K562 (cell line): Measurements from ENCODE around the gene PIEZO2. TPM values are rescaled to one million over a fixed set of nuclear protein-coding genes. Genes with fewer than 3 reads are reported as not detected.

ENCODE experiments used
- ATAC-seq: fragments of 200-7000 bp; cut with Tn5 transposase; 3 replicates; pipeline ENCODE4 v1.9.1; 2020; ENCODE audit warnings: moderate library complexity
- BruUV-seq: library from RNA; stranded (reverse); fragments of 400-500 nt; replicated peaks from 2 replicates; lab custom pipeline; 2021; lab: Mats Ljungman, UMichigan
- CTCF ChIA-PET: fragments of 300-600 bp; formaldehyde crosslinking; extraction: SDS; loops from one replicate; lab custom pipeline; 2021; ENCODE audit warnings: low intra/inter-chr PET ratio; lab: Yijun Ruan, JAX
- POLR2A ChIA-PET: fragments of 300-600, 350-650 bp; sonication (Branson Sonifier 250); formaldehyde crosslinking; extraction: SDS; loops from one replicate; lab custom pipeline; 2021; ENCODE audit warnings: antibody characterized with exemption, inconsistent platforms; lab: Yijun Ruan, JAX
- DNase-seq, 4 experiments: peaks; one replicate each; pipeline versions ENCODE4 v3.0.0 to v3.0.0-alpha.2; 2011 to 2018; ENCODE audit warnings: low spot score in 3 of 4, mixed read lengths in 3 of 4; ENCODE audit errors: extremely low read depth in 1 of 4
- FAIRE-seq: peaks from 2 replicates; lab custom pipeline; 2011; peaks lifted over from hg19 to GRCh38; lab: Jason Lieb, UNC
- H2AFZ ChIP-seq: 2 replicates; pipeline ENCODE4 v1.6.0; 2011; ENCODE audit warnings: low read depth, low read length, control low read depth, inconsistent platforms
- H3K27ac ChIP-seq: fragments of 200-600 bp; 3 replicates; pipeline ENCODE4 v1.8.0; 2011; ENCODE audit warnings: low read depth, mild to moderate bottlenecking, control low read depth, inconsistent platforms, low read length, moderate library complexity, mixed read lengths; ENCODE audit errors: extremely low read depth
- H3K27me3 ChIP-seq, 2 experiments: fragments of 300-600 bp in 1 of 2; 2 replicates in 1 of 2; 3 replicates in 1 of 2; pipeline versions ENCODE4 v1.6.0 to v1.8.0; 2011; ENCODE audit warnings: inconsistent platforms in 2 of 2, low read length in 2 of 2, mild to moderate bottlenecking in 1 of 2, mixed read lengths in 1 of 2, moderate library complexity in 1 of 2; ENCODE audit not compliant: control insufficient read depth in 2 of 2, insufficient read depth in 2 of 2
- H3K36me3 ChIP-seq: fragments of 300-600 bp; 3 replicates; pipeline ENCODE4 v1.8.0; 2011; ENCODE audit warnings: mild to moderate bottlenecking, low read length, inconsistent platforms; ENCODE audit not compliant: control insufficient read depth, insufficient read depth
- H3K4me1 ChIP-seq, 2 experiments: fragments of 200-600 bp in 1 of 2; replicated peaks in 1 of 2; 2 replicates in 1 of 2; 3 replicates in 1 of 2; pipeline versions ENCODE4 v1.5.1 to v1.8.0; 2011; ENCODE audit warnings: inconsistent platforms in 2 of 2, low read length in 2 of 2, mild to moderate bottlenecking in 1 of 2, mixed read lengths in 1 of 2, moderate library complexity in 1 of 2; ENCODE audit not compliant: control insufficient read depth in 2 of 2, insufficient read depth in 2 of 2
- H3K4me2 ChIP-seq: 2 replicates; pipeline ENCODE4 v1.6.1; 2011; ENCODE audit warnings: low read length, control low read depth, inconsistent platforms, mixed read lengths; ENCODE audit not compliant: insufficient read depth
- H3K4me3 ChIP-seq: fragments of 200-600 bp; sonication (generic), shearing (Covaris generic); 2 replicates; pipeline ENCODE4 v1.5.1; 2016; ENCODE audit warnings: control low read depth, inconsistent platforms
- H3K79me2 ChIP-seq: fragments of 200-600 bp; 3 replicates; pipeline ENCODE4 v1.8.0; 2011; ENCODE audit warnings: low read length, inconsistent platforms; ENCODE audit not compliant: control insufficient read depth, insufficient read depth
- H3K9ac ChIP-seq, 2 experiments: 2 replicates each; pipeline versions ENCODE4 v1.6.0 to v1.6.1; 2011; ENCODE audit warnings: low read depth in 2 of 2, low read length in 2 of 2, control low read depth in 1 of 2, inconsistent platforms in 1 of 2, mild to moderate bottlenecking in 1 of 2, mixed read lengths in 1 of 2; ENCODE audit not compliant: insufficient read depth in 1 of 2
- H3K9me1 ChIP-seq: one replicate; pipeline ENCODE4 v1.6.0; 2011; ENCODE audit warnings: inconsistent platforms, mild to moderate bottlenecking, low read length, moderate library complexity; ENCODE audit not compliant: control insufficient read depth, insufficient read depth
- H3K9me3 ChIP-seq: replicated peaks from 2 replicates; pipeline ENCODE4 v1.5.1; 2011; ENCODE audit warnings: low read depth, low read length, inconsistent platforms; ENCODE audit not compliant: control insufficient read depth, insufficient read depth
- H4K20me1 ChIP-seq: replicated peaks from 2 replicates; pipeline ENCODE4 v1.6.1; 2011; ENCODE audit warnings: low read length, inconsistent platforms, mixed read lengths; ENCODE audit not compliant: control insufficient read depth, insufficient read depth
- GMEB1 ChIP-seq: fragments of 250-450 bp; sonication (Bioruptor Pico); IDR thresholded peaks from 2 replicates; pipeline ENCODE4 v1.4.0; 2020; ENCODE audit warnings: mild to moderate bottlenecking
- IRF2 ChIP-seq: sonication (generic); formaldehyde crosslinking; IDR thresholded peaks from 2 replicates; pipeline ENCODE4 v1.8.1; 2022; ENCODE audit warnings: mild to moderate bottlenecking, missing genetic modification reagents
- NELFE ChIP-seq: IDR thresholded peaks from 2 replicates; pipeline ENCODE4 v1.6.1; 2011; ENCODE audit warnings: mild to moderate bottlenecking; ENCODE audit not compliant: insufficient read depth, insufficient read length
- PCBP2 ChIP-seq: fragments of 200-400 bp; formaldehyde crosslinking; IDR thresholded peaks from 2 replicates; pipeline ENCODE4 v1.6.1; 2018; ENCODE audit warnings: low read length, low read depth, mild to moderate bottlenecking, moderate library complexity; ENCODE audit not compliant: poor library complexity, severe bottlenecking
- POLR2AphosphoS2 ChIP-seq: IDR thresholded peaks from 2 replicates; pipeline ENCODE4 v1.6.1; 2012; ENCODE audit warnings: low read length, improper control_type of control experiment
- POLR2G ChIP-seq: fragments of 200-400 bp; formaldehyde crosslinking; IDR thresholded peaks from 2 replicates; pipeline ENCODE4 v1.6.1; 2017; ENCODE audit warnings: low read depth, mild to moderate bottlenecking, antibody characterized with exemption, low read length, moderate library complexity
- RBM14 ChIP-seq: fragments of 200-400 bp; formaldehyde crosslinking; IDR thresholded peaks from 2 replicates; pipeline ENCODE4 v1.6.1; 2018; ENCODE audit warnings: low read depth, mild to moderate bottlenecking, low read length, moderate library complexity, borderline replicate concordance; ENCODE audit not compliant: insufficient read depth
- SIN3A ChIP-seq, 2 experiments: fragments of 150-350 bp in 1 of 2; IDR thresholded peaks; 2 replicates each; pipeline ENCODE4 v1.6.1; 2011 to 2016; ENCODE audit warnings: borderline replicate concordance in 2 of 2, low read depth in 2 of 2, low read length in 2 of 2, mild to moderate bottlenecking in 2 of 2, moderate library complexity in 2 of 2; ENCODE audit not compliant: control insufficient read depth in 1 of 2
- SREBF1 ChIP-seq: fragments of 150-350 bp; IDR thresholded peaks from 2 replicates; pipeline ENCODE4 v1.6.1; 2014; ENCODE audit warnings: antibody characterized with exemption, low read depth, low read length, borderline replicate concordance
- USF2 ChIP-seq: sonication (generic); formaldehyde crosslinking; IDR thresholded peaks from 2 replicates; pipeline ENCODE4 v1.5.0; 2020; ENCODE audit warnings: missing genetic modification reagents
- ZBED1 ChIP-seq: IDR thresholded peaks from 2 replicates; pipeline ENCODE4 v1.6.1; 2014
- ZC3H8 ChIP-seq: fragments of 450-650 bp; IDR thresholded peaks from 2 replicates; pipeline ENCODE4 v1.6.1; 2017
- ZFPM2 ChIP-seq: fragments of 250-450 bp; sonication (Bioruptor Pico); IDR thresholded peaks from 2 replicates; pipeline ENCODE4 v1.5.1; 2022; ENCODE audit warnings: mild to moderate bottlenecking
- WGBS: fragments of 100-300 bp; shearing (Covaris generic); methylation state at CpG from one replicate; pipeline ENCODE4 v1.1.6; 2016; ENCODE audit warnings: low coverage, mixed read lengths; ENCODE audit not compliant: insufficient coverage; ENCODE audit errors: missing lambda C conversion rate; 5-methylcytosine and 5-hydroxymethylcytosine counted together
- in situ Hi-C: fragments of 300-500 bp; cut with MboI; formaldehyde crosslinking; loops from 4 replicates; pipeline ENCODE4 v1.15.0; 2018; ENCODE audit warnings: inconsistent platforms, mixed read lengths
- intact Hi-C: fragments of 100-400 bp; cut with micrococcal nuclease; formaldehyde crosslinking; loops from 2 replicates; pipeline ENCODE4 v1.14.2; 2022
- polyA plus RNA-seq, 8 experiments: library from polyadenylated mRNA; depleted of rRNA in 4 of 8; stranded (reverse) in 5 of 8; unstranded in 3 of 8; fragments of >200 nt; fragmentation: Nextera tagmentation in 2 of 8; fragmentation: Illumina TruSeq in 1 of 8; extraction: Ambion mirVana in 2 of 8; extraction: Trizol in 1 of 8; gene quantifications; 2 replicates each; pipeline versions ENCODE4 v1.2.1 to v1.2.3, GENCODE V29; 2011 to 2014; ENCODE audit warnings: inconsistent platforms in 1 of 8, missing spikeins in 1 of 8
- total RNA-seq, 7 experiments: library from RNA; depleted of rRNA in 6 of 7; stranded (reverse); fragments of >200 nt in 6 of 7; fragmentation: Illumina TruSeq in 2 of 7; extraction: Trizol in 2 of 7; gene quantifications; 2 replicates each; pipeline versions ENCODE4 v1.2.1 to v1.2.3, GENCODE V29; 2011 to 2021; ENCODE audit warnings: low replicate concordance in 1 of 7

Gene PIEZO2
- total and polyA plus RNA-seq, 9 of the 15 experiments (the other 6 are each of a cell fraction or from before 2014, with no cell fraction given), result 0.54 to 4.1 (median 2.0) TPM

GRCh38 chr18:10745219-10745618 is 404.1 kb downstream of the PIEZO2 start (continued):
- TF ChIP-seq GMEB1 (no peak), IRF2 (CRISPR knock-in tag) (no peak), USF2 (CRISPR knock-in tag) (no peak), POLR2AphosphoS2 (no peak)

DNA sequence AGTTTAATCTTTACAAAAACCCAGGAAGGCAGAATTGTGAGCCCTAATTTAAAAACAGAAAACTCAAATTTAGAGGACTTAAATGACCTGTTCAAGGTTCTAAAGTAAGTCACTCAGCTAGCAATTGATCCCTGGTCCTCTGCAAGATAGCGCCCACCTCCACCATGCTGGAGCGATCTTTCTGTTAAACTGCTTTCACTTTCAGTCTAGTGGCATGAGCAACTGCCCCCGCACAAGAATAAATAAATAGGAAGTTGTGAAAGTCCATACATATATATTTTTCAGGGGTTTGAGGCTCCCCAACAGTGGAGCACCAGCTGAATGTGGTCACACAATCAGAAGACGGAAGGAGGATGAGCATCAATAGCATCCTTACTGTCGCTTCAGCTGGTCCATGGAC is 405.6 kb downstream of the PIEZO2 start:
- Histone ChIP-seq H3K27ac (no peak overlapping the region), H3K9me3 (no peaks in the 10 kb centered on the region), H3K79me2 (no peaks in the 10 kb centered on the region), H3K27me3 (peaks cover 0 to 13% of the 10 kb centered on the region in 2 experiments; a peak in 2 of 5 replicates), H3K4me3 (no peak overlapping the region), H4K20me1 (no peaks in the 10 kb centered on the region), H3K36me3 (no peaks in the 10 kb centered on the region), H3K9me1 (no peaks in the 10 kb centered on the region), H3K4me1 (no peaks in the 10 kb centered on the region), H3K9ac (no peak overlapping the region), H3K4me2 (no peak overlapping the region)
- BruUV-seq, result no TSS peak
- no peak for DNase-seq
- ChIA-PET POLR2A (no interaction called here), CTCF (no interaction called here)
- 2% methylated on average over 5 of the region's 5 CpGs for WGBS
- no peak for FAIRE-seq
- in situ Hi-C loops (no loop called here), intact Hi-C loops (no loop called here)
- ATAC-seq, result no peak
- no peak for TF ChIP-seq RBM14
- no peak for TF ChIP-seq SIN3A (IDR thresholded peaks at IDR 0.05; ENCODE audit: borderline replicate concordance in 2 of 2, control insufficient read depth in 1 of 2, low read depth in 2 of 2, low read length in 2 of 2)
- no peak for TF ChIP-seq PCBP2
- TF ChIP-seq ZBED1, result no peak
- TF ChIP-seq SREBF1, result no peak
- no peak for TF ChIP-seq ZFPM2 (CRISPR knock-in tag)
- no peak for TF ChIP-seq POLR2G
- no peak for TF ChIP-seq NELFE
- no peak for TF ChIP-seq ZC3H8
- TF ChIP-seq, all 486 proteins: peak for 0
- no peak overlapping the region for H2AFZ ChIP-seq
